Osteoblast (primary cell): ENCODE results near the gene PIK3IP1. TPM values are rescaled to one million over a fixed set of nuclear protein-coding genes. Genes with fewer than 3 reads are reported as not detected.

Experiments
- DNase-seq: peaks from one replicate; pipeline ENCODE4 v3.0.0; 2011; ENCODE audit warnings: low spot score, mixed read lengths; ENCODE audit not compliant: insufficient read length; ENCODE audit errors: missing footprints
- H2AFZ ChIP-seq: 2 replicates; pipeline ENCODE4 v1.6.0; 2011; ENCODE audit warnings: mild to moderate bottlenecking, low read length
- H3K27ac ChIP-seq: 2 replicates; pipeline ENCODE4 v1.5.1; 2011; ENCODE audit warnings: mild to moderate bottlenecking, low read depth, low read length, moderate library complexity
- H3K27me3 ChIP-seq: 2 replicates; pipeline ENCODE4 v1.6.0; 2012; ENCODE audit warnings: mild to moderate bottlenecking, control low read depth, inconsistent platforms, low read length, moderate library complexity; ENCODE audit not compliant: insufficient read depth
- H3K36me3 ChIP-seq: 2 replicates; pipeline ENCODE4 v1.5.1; 2011; ENCODE audit warnings: mild to moderate bottlenecking, low read length, control low read depth, moderate library complexity; ENCODE audit not compliant: insufficient read depth
- H3K4me1 ChIP-seq: 2 replicates; pipeline ENCODE4 v1.5.1; 2011; ENCODE audit warnings: mild to moderate bottlenecking, low read length, control low read depth, moderate library complexity; ENCODE audit not compliant: insufficient read depth
- H3K4me2 ChIP-seq: 2 replicates; pipeline ENCODE4 v1.6.0; 2011; ENCODE audit warnings: mild to moderate bottlenecking, low read length; ENCODE audit not compliant: insufficient read depth
- H3K4me3 ChIP-seq: fragments of 200-600 bp; sonication (generic); 3 replicates; pipeline ENCODE4 v1.5.1; 2012; ENCODE audit warnings: mild to moderate bottlenecking, low read length, inconsistent platforms; ENCODE audit not compliant: insufficient read depth
- H3K79me2 ChIP-seq: 2 replicates; pipeline ENCODE4 v1.6.0; 2012; ENCODE audit warnings: mild to moderate bottlenecking, low read length, control low read depth, inconsistent platforms; ENCODE audit not compliant: insufficient read depth
- H3K9me3 ChIP-seq: 2 replicates; pipeline ENCODE4 v1.5.1; 2011; ENCODE audit warnings: low read depth, low read length, control low read depth
- H4K20me1 ChIP-seq: 2 replicates; pipeline ENCODE4 v1.6.0; 2012; ENCODE audit warnings: mild to moderate bottlenecking, low read length, control low read depth; ENCODE audit not compliant: insufficient read depth
- CTCF ChIP-seq: IDR thresholded peaks from 2 replicates; pipeline ENCODE4 v1.5.1; 2011; ENCODE audit warnings: mild to moderate bottlenecking, low read depth, low read length, moderate library complexity; ENCODE audit errors: extremely low read depth
- total RNA-seq: library from RNA; depleted of rRNA; stranded (reverse); fragments of >200 nt; gene quantifications from 2 replicates; pipeline ENCODE4 v1.2.3, GENCODE V29; 2012

PIK3IP1 gene
- total RNA-seq, 1 donor = 31.5 TPM

GRCh38 chr22:31263896-31264640 is 28.2 kb downstream of the PIK3IP1 start:
- Histone ChIP-seq H3K36me3 (peaks cover 50% of the 10 kb centered on the region), H3K4me2 (no peak overlapping the region), H4K20me1 (peaks cover 4% of the 10 kb centered on the region), H2AFZ (no peak overlapping the region), H3K27me3 (no peaks in the 10 kb centered on the region), H3K27ac (no peak overlapping the region), H3K4me3 (no peak overlapping the region), H3K79me2 (no peaks in the 10 kb centered on the region), H3K9me3 (no peaks in the 10 kb centered on the region), H3K4me1 (no peaks in the 10 kb centered on the region)
- DNase-seq = no peak
- no peak for TF ChIP-seq CTCF

- TF ChIP-seq CTCF = no peak
- DNase-seq = no peak
Measured at GRCh38 chr22:31262312-31263133, 29.8 kb downstream of the PIK3IP1 start.

GRCh38 chr22:31260474-31260856 is 31.8 kb downstream of the PIK3IP1 start:
- no peak for TF ChIP-seq CTCF
- H2AFZ ChIP-seq = no peak overlapping the region
- H3K4me3 ChIP-seq = no peak overlapping the region
- peaks cover 4% of the 10 kb centered on the region for H3K79me2 ChIP-seq
- peaks cover 29% of the 10 kb centered on the region for H3K36me3 ChIP-seq
- H3K9me3 ChIP-seq = no peaks in the 10 kb centered on the region
- H4K20me1 ChIP-seq = peaks cover 17% of the 10 kb centered on the region
- H3K4me1 ChIP-seq = no peaks in the 10 kb centered on the region
- DNase-seq = no peak
- H3K4me2 ChIP-seq = no peak overlapping the region
- no peaks in the 10 kb centered on the region for H3K27me3 ChIP-seq
- H3K27ac ChIP-seq = no peak overlapping the region

More at GRCh38 chr22:31262312-31263133, 29.8 kb downstream of the PIK3IP1 start:
- H3K27me3 ChIP-seq = no peaks in the 10 kb centered on the region
- H3K4me2 ChIP-seq = no peak overlapping the region
- no peaks in the 10 kb centered on the region for H3K4me1 ChIP-seq
- no peak overlapping the region for H3K4me3 ChIP-seq
- H4K20me1 ChIP-seq = peaks cover 11% of the 10 kb centered on the region
- H2AFZ ChIP-seq = no peak overlapping the region
- H3K9me3 ChIP-seq = no peaks in the 10 kb centered on the region
- H3K36me3 ChIP-seq = peaks cover 39% of the 10 kb centered on the region
- no peak overlapping the region for H3K27ac ChIP-seq
- H3K79me2 ChIP-seq = no peaks in the 10 kb centered on the region

GRCh38 chr22:31259798-31260473 is 32.4 kb downstream of the PIK3IP1 start:
- no peak for TF ChIP-seq CTCF
- Histone ChIP-seq H2AFZ (no peak overlapping the region), H3K4me1 (no peaks in the 10 kb centered on the region), H3K79me2 (peaks cover 9% of the 10 kb centered on the region), H3K4me2 (no peak overlapping the region), H3K4me3 (no peak overlapping the region), H3K27ac (no peak overlapping the region), H3K36me3 (peaks cover 29% of the 10 kb centered on the region), H3K9me3 (no peaks in the 10 kb centered on the region), H3K27me3 (no peaks in the 10 kb centered on the region), H4K20me1 (peaks cover 22% of the 10 kb centered on the region)
- DNase-seq = no peak
